Progenitor cell of endocrine pancreas (in vitro differentiated cells): ENCODE data around the gene PSD. TPM values are rescaled to one million over a fixed set of nuclear protein-coding genes. Genes with fewer than 3 reads are reported as not detected.
A peak's percentile ranks its signal among the peaks of the same experiment; 100 is the strongest.

Experiments used
- DNase-seq: peaks from one replicate; pipeline ENCODE4 v3.0.0; 2021; ENCODE audit warnings: low spot score; ENCODE audit not compliant: unreplicated experiment
- H3K27ac Mint-ChIP-seq: 2 replicates; pipeline ENCODE4 v1.8.0; 2021; ENCODE audit warnings: mild to moderate bottlenecking, moderate library complexity, mixed read lengths
- H3K27me3 Mint-ChIP-seq: 2 replicates; pipeline ENCODE4 v1.8.0; 2021; ENCODE audit warnings: mixed read lengths
- H3K36me3 Mint-ChIP-seq: 2 replicates; pipeline ENCODE4 v1.8.0; 2022; ENCODE audit warnings: mixed read lengths; ENCODE audit not compliant: insufficient read depth
- H3K4me1 Mint-ChIP-seq: 2 replicates; pipeline ENCODE4 v1.8.0; 2021; ENCODE audit warnings: low read depth, mixed read lengths
- H3K4me3 Mint-ChIP-seq: 2 replicates; pipeline ENCODE4 v1.8.0; 2021; ENCODE audit warnings: low read depth, mild to moderate bottlenecking, moderate library complexity, mixed read lengths
- H3K9me3 Mint-ChIP-seq: 2 replicates; pipeline ENCODE4 v1.8.0; 2021; ENCODE audit warnings: low read depth, mixed read lengths
- total RNA-seq: library from RNA; stranded (reverse); gene quantifications from 2 replicates; pipeline ENCODE4 v1.2.1, GENCODE V29; 2021
- TF ChIP-seq, protein P1 (sequence below): fragments of 200-600 bp; sonication (generic); IDR thresholded peaks from one replicate; pipeline ENCODE4 v1.5.0; 2021; ENCODE audit warnings: antibody characterized with exemption, mild to moderate bottlenecking; ENCODE audit not compliant: unreplicated experiment

The PSD gene
- total RNA-seq, 1 donor from 2014 or later, result 8.9 TPM

DNA sequence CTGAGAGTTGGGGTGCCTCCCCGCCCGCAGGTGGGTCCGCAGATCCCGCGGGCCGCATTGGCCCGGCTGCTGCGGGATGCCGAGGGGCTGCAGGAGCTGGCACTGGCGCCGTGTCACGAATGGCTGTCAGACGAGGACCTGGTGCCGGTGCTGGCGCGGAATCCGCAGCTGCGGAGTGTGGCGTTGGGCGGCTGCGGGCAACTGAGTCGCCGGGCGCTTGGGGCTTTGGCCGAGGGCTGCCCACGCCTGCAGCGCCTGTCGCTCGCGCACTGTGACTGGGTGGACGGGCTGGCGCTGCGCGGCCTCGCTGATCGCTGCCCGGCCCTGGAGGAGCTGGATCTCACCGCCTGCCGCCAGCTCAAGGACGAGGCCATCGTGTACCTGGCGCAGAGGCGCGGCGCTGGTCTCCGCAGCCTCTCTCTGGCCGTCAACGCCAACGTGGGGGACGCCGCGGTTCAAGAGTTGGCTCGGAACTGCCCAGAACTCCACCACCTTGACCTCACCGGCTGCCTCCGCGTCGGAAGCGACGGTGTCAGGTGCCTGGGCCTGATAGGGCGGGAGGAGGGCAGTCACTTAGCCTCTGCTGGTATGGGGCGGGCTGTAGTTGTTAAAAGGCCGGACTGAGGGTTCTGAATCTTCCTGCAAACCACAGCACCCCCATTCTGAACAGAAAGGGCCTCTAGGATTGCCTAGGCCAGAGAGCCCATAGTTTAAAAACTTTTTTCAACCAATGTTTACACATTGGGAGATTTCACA lies 3.4 kb upstream of the PSD start:
- H3K27ac Mint-ChIP-seq, result peak overlapping the region; percentile 97
- H3K4me3 Mint-ChIP-seq, result peak overlapping the region; percentile 99
- DNase-seq, result no peak
- TF ChIP-seq, protein P1, sequence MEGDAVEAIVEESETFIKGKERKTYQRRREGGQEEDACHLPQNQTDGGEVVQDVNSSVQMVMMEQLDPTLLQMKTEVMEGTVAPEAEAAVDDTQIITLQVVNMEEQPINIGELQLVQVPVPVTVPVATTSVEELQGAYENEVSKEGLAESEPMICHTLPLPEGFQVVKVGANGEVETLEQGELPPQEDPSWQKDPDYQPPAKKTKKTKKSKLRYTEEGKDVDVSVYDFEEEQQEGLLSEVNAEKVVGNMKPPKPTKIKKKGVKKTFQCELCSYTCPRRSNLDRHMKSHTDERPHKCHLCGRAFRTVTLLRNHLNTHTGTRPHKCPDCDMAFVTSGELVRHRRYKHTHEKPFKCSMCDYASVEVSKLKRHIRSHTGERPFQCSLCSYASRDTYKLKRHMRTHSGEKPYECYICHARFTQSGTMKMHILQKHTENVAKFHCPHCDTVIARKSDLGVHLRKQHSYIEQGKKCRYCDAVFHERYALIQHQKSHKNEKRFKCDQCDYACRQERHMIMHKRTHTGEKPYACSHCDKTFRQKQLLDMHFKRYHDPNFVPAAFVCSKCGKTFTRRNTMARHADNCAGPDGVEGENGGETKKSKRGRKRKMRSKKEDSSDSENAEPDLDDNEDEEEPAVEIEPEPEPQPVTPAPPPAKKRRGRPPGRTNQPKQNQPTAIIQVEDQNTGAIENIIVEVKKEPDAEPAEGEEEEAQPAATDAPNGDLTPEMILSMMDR, result no peak
- peaks cover 16% of the 10 kb centered on the region for H3K4me1 Mint-ChIP-seq
- H3K27me3 Mint-ChIP-seq, result peaks cover 22% of the 10 kb centered on the region
- no peaks in the 10 kb centered on the region for H3K36me3 Mint-ChIP-seq
- H3K9me3 Mint-ChIP-seq, result no peaks in the 10 kb centered on the region

DNA sequence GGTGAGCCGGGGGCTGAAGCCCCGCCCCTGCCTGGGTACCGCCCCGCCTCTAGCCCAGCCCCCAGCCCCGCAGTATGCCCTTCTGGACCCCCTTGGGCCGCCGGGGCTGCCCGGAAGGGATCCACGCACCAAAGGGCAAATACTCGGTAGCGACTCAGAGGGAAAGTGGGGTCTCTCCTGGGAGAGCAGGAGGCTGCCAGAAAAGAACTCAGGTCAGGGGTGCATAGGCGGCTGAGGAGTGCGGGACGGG lies 2.8 kb upstream of the PSD start:
- peaks cover 16% of the 10 kb centered on the region for H3K4me1 Mint-ChIP-seq
- H3K27me3 Mint-ChIP-seq, result peaks cover 23% of the 10 kb centered on the region
- H3K27ac Mint-ChIP-seq, result peak overlapping the region; percentile 97

DNA sequence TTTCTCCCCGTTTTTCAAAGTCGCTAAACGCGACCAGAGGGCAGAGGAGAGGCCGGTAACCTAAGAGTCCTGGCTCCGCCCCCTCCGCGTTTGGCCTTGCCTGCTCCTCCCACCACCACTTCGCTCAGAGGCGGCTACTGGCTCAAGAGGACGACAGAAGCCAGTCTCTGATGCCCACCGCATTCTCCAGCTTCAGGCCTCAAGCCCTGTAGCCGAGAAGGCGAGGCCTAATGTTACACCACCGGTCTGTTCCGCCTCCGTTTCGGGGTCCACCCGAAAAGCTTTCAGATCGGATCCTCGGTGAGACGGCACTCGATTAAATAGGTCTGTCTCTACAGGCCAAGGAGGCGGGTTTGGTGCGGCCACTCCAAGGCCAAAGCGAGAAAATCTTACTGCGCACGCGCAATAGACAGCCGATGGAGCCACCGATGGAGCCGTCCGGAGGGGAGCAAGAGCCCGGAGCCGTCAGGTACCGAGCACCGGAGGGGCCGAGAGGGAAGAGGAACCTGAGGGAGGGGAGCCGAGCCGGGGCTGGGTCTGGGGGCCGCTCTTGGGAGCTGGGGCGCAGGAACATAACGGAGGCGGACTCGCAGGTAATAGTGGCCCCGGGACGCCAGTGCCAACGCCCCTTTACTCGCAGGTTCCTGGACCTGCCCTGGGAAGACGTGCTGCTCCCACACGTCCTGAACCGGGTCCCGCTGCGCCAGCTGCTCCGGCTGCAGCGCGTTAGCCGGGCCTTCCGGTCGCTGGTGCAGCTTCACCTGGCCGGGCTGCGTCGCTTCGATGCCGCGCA lies 2.3 kb upstream of the PSD start, which contains the start of gene FBXL15:
FBXL15 (plus strand) TSS at position 123 of the 793 bp plus-strand sequence; CDS start at position 417, 294 bp downstream.
- Mint-ChIP-seq H3K4me3 (peak within 1 kb of the TSS; percentile 99), H3K4me1 (peaks cover 16% of the 10 kb centered on the region)
- TF ChIP-seq, protein P1, result no peak

More for the DNA sequence above, 2.8 kb upstream of the PSD start:
- TF ChIP-seq, protein P1, result no peak
- Mint-ChIP-seq H3K4me3 (peak overlapping the region; percentile 99), H3K9me3 (no peaks in the 10 kb centered on the region), H3K36me3 (no peaks in the 10 kb centered on the region)
- DNase-seq, result no peak

DNA sequence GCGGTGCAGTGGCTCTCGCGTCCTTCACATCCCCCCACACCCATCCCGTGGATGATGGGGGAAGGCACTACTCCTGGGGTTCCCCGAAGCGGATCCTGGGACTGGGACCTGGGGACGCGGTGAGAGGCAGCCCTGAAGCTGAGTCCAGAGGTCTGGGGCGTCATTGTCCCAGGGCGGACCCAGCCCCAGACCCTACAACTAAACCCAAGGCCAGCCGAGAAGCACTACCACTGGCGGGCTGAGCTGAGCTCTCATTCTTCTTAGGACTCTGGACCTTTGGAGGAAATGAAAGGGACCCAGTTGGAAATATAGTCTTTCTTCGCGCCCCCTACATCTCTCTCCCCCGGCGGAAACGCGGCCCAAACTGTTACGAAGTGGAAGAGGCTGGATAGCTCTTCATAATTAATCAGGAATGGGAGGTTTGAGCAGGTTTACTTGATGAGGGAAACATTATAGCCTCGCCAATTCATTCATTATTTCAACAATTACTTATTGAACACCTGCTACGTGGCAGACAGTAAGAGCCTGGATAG lies 1.7 kb upstream of the PSD start:
- Mint-ChIP-seq H3K9me3 (no peaks in the 10 kb centered on the region), H3K36me3 (no peaks in the 10 kb centered on the region), H3K27ac (peak overlapping the region; percentile 97), H3K4me3 (peak overlapping the region; percentile 99), H3K27me3 (peaks cover 30% of the 10 kb centered on the region), H3K4me1 (peaks cover 16% of the 10 kb centered on the region)
- DNase-seq, result no peak
- TF ChIP-seq, protein P1, result no peak

More for the DNA sequence above, 2.3 kb upstream of the PSD start, which contains the start of gene FBXL15:
- Mint-ChIP-seq H3K27ac (peak within 1 kb of the TSS; percentile 97), H3K36me3 (no peaks in the 10 kb centered on the region), H3K9me3 (no peaks in the 10 kb centered on the region), H3K27me3 (peaks cover 26% of the 10 kb centered on the region)
- DNase-seq, result peak; percentile 94
